Mammary epithelial cell (primary cell): Measurements from ENCODE around the gene TBC1D23.

Experiments used
- CTCF ChIP-seq, 2 donors: IDR thresholded peaks in 1 of 2; conservative IDR thresholded peaks in 1 of 2; 2 replicates each; pipeline ENCODE4 v1.5.1; 2011 to 2012; ENCODE audit warnings: inconsistent platforms in 2 of 2, low read length in 2 of 2, mild to moderate bottlenecking in 2 of 2, control low read depth in 1 of 2, low read depth in 1 of 2; ENCODE audit not compliant: insufficient read depth in 1 of 2; ENCODE audit errors: extremely low read depth in 1 of 2
- EZH2 ChIP-seq: IDR thresholded peaks from 2 replicates; pipeline ENCODE4 v1.6.1; 2012; ENCODE audit warnings: low read length, inconsistent platforms, borderline replicate concordance

GRCh38 chr3:100295089-100295488 is 34.3 kb downstream of the TBC1D23 start:
- TF ChIP-seq CTCF (conservative IDR thresholded peaks at IDR 0.05 in 1 of 2, IDR thresholded peaks at IDR 0.05 in 1 of 2; ENCODE audit: extremely low read depth in 1 of 2, insufficient read depth in 1 of 2, low read depth in 1 of 2, low read length in 2 of 2): no peak
- no peak for TF ChIP-seq EZH2
